Activated CD8-positive, alpha-beta memory T cell treated with anti-CD3 and anti-CD28 coated beads, Interleukin-2, amount 50 U/mL, for 24 hours (primary cell): ENCODE data around the gene CNPPD1.

ENCODE experiments used
- DNase-seq: peaks from one replicate; pipeline ENCODE4 v3.0.0-alpha.2; 2020; ENCODE audit errors: extremely low read depth

Gene CNPPD1

GRCh38 chr2:219122202-219122980 lies 54.3 kb downstream of the CNPPD1 start:
- DNase-seq = no peak
